MM.1S (cell line): ENCODE results near the gene APOA1.

Experiments used
- DNase-seq: peaks from one replicate; pipeline ENCODE4 v3.0.0-alpha.2; 2015
- H2AFZ ChIP-seq: fragments of 300-600 bp; sonication (generic); 2 replicates; pipeline ENCODE4 v1.6.0; 2016; ENCODE audit warnings: antibody characterized with exemption, low read length
- H3F3A ChIP-seq: fragments of 300-600 bp; sonication (generic); 2 replicates; pipeline ENCODE4 v1.6.1; 2016; ENCODE audit warnings: mild to moderate bottlenecking, antibody characterized with exemption, low read length, moderate library complexity, mixed read lengths; ENCODE audit not compliant: insufficient read depth
- H3K27ac ChIP-seq: fragments of 300-600 bp; sonication (generic); 2 replicates; pipeline ENCODE4 v1.5.1; 2016; ENCODE audit warnings: mild to moderate bottlenecking, low read length
- H3K27me3 ChIP-seq: fragments of 300-600 bp; sonication (generic); replicated peaks from 2 replicates; pipeline ENCODE4 v1.6.0; 2016; ENCODE audit warnings: low read length; ENCODE audit not compliant: insufficient read depth
- H3K36me3 ChIP-seq: fragments of 300-600 bp; sonication (generic); replicated peaks from 2 replicates; pipeline ENCODE4 v1.6.1; 2016; ENCODE audit warnings: mild to moderate bottlenecking, low read length, mixed read lengths; ENCODE audit not compliant: insufficient read depth
- H3K4me1 ChIP-seq: fragments of 300-600 bp; sonication (generic); 2 replicates; pipeline ENCODE4 v1.6.1; 2016; ENCODE audit warnings: low read length, mixed read lengths
- H3K4me2 ChIP-seq: fragments of 300-600 bp; sonication (generic); 2 replicates; pipeline ENCODE4 v1.6.0; 2016; ENCODE audit warnings: low read depth, low read length
- H3K4me3 ChIP-seq: fragments of 300-600 bp; sonication (generic); 2 replicates; pipeline ENCODE4 v1.5.1; 2016; ENCODE audit warnings: low read length, mixed read lengths
- H3K79me2 ChIP-seq: fragments of 300-600 bp; sonication (generic); 2 replicates; pipeline ENCODE4 v1.6.1; 2016; ENCODE audit warnings: mixed run types, low read length, mixed read lengths
- H3K9ac ChIP-seq: fragments of 300-600 bp; sonication (generic); 2 replicates; pipeline ENCODE4 v1.6.1; 2016; ENCODE audit warnings: low read length, mixed read lengths
- H3K9me2 ChIP-seq: fragments of 300-600 bp; sonication (generic); replicated peaks from 2 replicates; pipeline ENCODE4 v1.6.1; 2016; ENCODE audit warnings: mild to moderate bottlenecking, low read length, mixed read lengths; ENCODE audit not compliant: insufficient read depth
- H3K9me3 ChIP-seq: fragments of 300-600 bp; sonication (generic); replicated peaks from 2 replicates; pipeline ENCODE4 v1.6.1; 2016; ENCODE audit warnings: mild to moderate bottlenecking, low read length, mixed read lengths; ENCODE audit not compliant: insufficient read depth
- H4K20me1 ChIP-seq: fragments of 300-600 bp; sonication (generic); 2 replicates; pipeline ENCODE4 v1.6.1; 2016; ENCODE audit warnings: mild to moderate bottlenecking, low read length, moderate library complexity, mixed read lengths; ENCODE audit not compliant: insufficient read depth
- CTCF ChIP-seq: fragments of 300-600 bp; sonication (generic); IDR thresholded peaks from 2 replicates; pipeline ENCODE4 v1.5.1; 2016; ENCODE audit warnings: antibody characterized with exemption, low read length, mixed read lengths
- EZH2 ChIP-seq: fragments of 300-600 bp; sonication (generic); optimal IDR thresholded peaks from 2 replicates; pipeline ENCODE3; 2017; ENCODE audit warnings: low read depth, mild to moderate bottlenecking, antibody characterized with exemption, low read length, mixed read lengths
- EZH2phosphoT487 ChIP-seq: fragments of 300-600 bp; sonication (generic); IDR thresholded peaks from 2 replicates; pipeline ENCODE4 v1.6.1; 2018; ENCODE audit warnings: antibody characterized with exemption, low read length

The APOA1 gene

DNA sequence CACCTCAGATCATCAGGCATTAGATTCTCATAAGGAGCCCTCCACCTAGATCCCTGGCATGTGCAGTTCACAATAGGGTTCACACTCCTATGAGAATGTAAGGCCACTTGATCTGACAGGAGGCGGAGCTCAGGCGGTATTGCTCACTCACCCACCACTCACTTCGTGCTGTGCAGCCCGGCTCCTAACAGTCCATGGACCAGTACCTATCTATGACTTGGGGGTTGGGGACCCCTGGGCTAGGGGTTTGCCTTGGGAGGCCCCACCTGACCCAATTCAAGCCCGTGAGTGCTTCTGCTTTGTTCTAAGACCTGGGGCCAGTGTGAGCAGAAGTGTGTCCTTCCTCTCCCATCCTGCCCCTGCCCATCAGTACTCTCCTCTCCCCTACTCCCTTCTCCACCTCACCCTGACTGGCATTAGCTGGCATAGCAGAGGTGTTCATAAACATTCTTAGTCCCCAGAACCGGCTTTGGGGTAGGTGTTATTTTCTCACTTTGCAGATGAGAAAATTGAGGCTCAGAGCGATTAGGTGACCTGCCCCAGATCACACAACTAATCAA, 5.6 kb downstream of the APOA1 start:
- Histone ChIP-seq H3K9me2 (no peaks in the 10 kb centered on the region), H3K9me3 (no peaks in the 10 kb centered on the region), H3K36me3 (no peaks in the 10 kb centered on the region), H4K20me1 (no peaks in the 10 kb centered on the region), H3K9ac (no peak overlapping the region), H2AFZ (no peak overlapping the region), H3K4me3 (no peak overlapping the region), H3K4me2 (no peak overlapping the region), H3K27ac (no peak overlapping the region), H3K27me3 (no peaks in the 10 kb centered on the region), H3K4me1 (0 out of 2 replicates have a peak, but pooled peaks cover 3% of the 10 kb centered on the region), H3K79me2 (no peaks in the 10 kb centered on the region), H3F3A (no peaks in the 10 kb centered on the region)
- TF ChIP-seq EZH2 (no peak), CTCF (no peak), EZH2phosphoT487 (no peak)
- no peak for DNase-seq

DNA sequence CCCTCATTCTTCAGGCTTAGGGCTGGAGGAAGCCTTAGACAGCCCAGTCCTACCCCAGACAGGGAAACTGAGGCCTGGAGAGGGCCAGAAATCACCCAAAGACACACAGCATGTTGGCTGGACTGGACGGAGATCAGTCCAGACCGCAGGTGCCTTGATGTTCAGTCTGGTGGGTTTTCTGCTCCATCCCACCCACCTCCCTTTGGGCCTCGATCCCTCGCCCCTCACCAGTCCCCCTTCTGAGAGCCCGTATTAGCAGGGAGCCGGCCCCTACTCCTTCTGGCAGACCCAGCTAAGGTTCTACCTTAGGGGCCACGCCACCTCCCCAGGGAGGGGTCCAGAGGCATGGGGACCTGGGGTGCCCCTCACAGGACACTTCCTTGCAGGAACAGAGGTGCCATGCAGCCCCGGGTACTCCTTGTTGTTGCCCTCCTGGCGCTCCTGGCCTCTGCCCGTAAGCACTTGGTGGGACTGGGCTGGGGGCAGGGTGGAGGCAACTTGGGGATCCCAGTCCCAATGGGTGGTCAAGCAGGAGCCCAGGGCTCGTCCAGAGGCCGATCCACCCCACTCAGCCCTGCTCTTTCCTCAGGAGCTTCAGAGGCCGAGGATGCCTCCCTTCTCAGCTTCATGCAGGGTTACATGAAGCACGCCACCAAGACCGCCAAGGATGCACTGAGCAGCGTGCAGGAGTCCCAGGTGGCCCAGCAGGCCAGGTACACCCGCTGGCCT, 7.1 kb downstream of the APOA1 start:
- Histone ChIP-seq H3K79me2 (no peaks in the 10 kb centered on the region), H3K9me3 (no peaks in the 10 kb centered on the region), H4K20me1 (no peaks in the 10 kb centered on the region), H3K4me2 (no peak overlapping the region), H3K4me1 (no peaks in the 10 kb centered on the region), H3K9ac (no peak overlapping the region), H3K36me3 (no peaks in the 10 kb centered on the region), H3F3A (no peaks in the 10 kb centered on the region), H3K4me3 (no peak overlapping the region), H2AFZ (no peak overlapping the region), H3K27ac (no peak overlapping the region), H3K9me2 (no peaks in the 10 kb centered on the region), H3K27me3 (no peaks in the 10 kb centered on the region)
- no peak for DNase-seq
- TF ChIP-seq EZH2phosphoT487 (no peak), CTCF (no peak), EZH2 (no peak)

GRCh38 chr11:116829525-116830183, 7.8 kb downstream of the APOA1 start, which contains the start of gene APOC3:
Gene APOC3, plus strand, starts transcription at chr11:116829907. Its CDS starts 676 bp downstream, at chr11:116830583.
- TF ChIP-seq CTCF (no peak), EZH2phosphoT487 (no peak), EZH2 (no peak)
- no peaks in the 10 kb centered on the region for H3K9me2 ChIP-seq
- no peaks in the 10 kb centered on the region for H3K36me3 ChIP-seq
- H2AFZ ChIP-seq = no peak within 1 kb of the TSS
- no peaks in the 10 kb centered on the region for H4K20me1 ChIP-seq
- no peak within 1 kb of the TSS for H3K4me3 ChIP-seq
- no peaks in the 10 kb centered on the region for H3K4me1 ChIP-seq
- no peaks in the 10 kb centered on the region for H3K79me2 ChIP-seq
- H3K27me3 ChIP-seq = no peaks in the 10 kb centered on the region
- H3K9me3 ChIP-seq = no peaks in the 10 kb centered on the region
- no peak within 1 kb of the TSS for H3K9ac ChIP-seq
- no peaks in the 10 kb centered on the region for H3F3A ChIP-seq
- no peak within 1 kb of the TSS for H3K4me2 ChIP-seq
- DNase-seq = no peak
- no peak within 1 kb of the TSS for H3K27ac ChIP-seq
